ENCODE measurements around the gene CTCF. TPM values are rescaled to one million over a fixed set of nuclear protein-coding genes. Genes with fewer than 3 reads are reported as not detected.

CTCF gene
- total RNA-seq, 2 experiments from 2014 or later, result 43.8 to 46.4 TPM

DNA sequence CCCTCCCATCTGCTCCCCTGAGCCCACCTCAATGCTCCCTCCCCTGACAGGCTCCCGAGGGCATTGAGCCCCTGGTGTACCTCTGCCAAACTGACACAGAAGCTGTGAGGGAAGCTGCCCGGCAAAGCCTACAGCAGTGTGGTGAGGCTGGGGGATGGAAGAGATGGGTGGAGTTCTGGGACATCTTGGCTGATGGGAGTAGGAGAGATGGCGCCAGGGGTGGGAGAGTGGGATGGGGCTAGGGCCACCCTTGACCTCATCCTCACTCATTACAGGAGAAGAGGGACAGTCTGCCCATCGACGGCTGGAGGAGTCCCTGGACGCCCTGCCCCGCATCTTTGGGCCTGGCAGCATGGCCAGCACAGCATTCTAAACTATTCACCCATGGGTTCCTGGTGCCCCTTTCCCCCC is 16.2 kb upstream of the CTCF start:
- peaks cover 53% of the 10 kb centered on the region for H3K4me1 ChIP-seq (ENCODE audit: insufficient read depth, low read length)
- H3K27ac ChIP-seq (ENCODE audit: low read depth in 1 of 2, low read length in 2 of 2), result peak overlapping the region; percentile 62 to 76
- no peaks in the 10 kb centered on the region for H3K27me3 Mint-ChIP-seq

DNA sequence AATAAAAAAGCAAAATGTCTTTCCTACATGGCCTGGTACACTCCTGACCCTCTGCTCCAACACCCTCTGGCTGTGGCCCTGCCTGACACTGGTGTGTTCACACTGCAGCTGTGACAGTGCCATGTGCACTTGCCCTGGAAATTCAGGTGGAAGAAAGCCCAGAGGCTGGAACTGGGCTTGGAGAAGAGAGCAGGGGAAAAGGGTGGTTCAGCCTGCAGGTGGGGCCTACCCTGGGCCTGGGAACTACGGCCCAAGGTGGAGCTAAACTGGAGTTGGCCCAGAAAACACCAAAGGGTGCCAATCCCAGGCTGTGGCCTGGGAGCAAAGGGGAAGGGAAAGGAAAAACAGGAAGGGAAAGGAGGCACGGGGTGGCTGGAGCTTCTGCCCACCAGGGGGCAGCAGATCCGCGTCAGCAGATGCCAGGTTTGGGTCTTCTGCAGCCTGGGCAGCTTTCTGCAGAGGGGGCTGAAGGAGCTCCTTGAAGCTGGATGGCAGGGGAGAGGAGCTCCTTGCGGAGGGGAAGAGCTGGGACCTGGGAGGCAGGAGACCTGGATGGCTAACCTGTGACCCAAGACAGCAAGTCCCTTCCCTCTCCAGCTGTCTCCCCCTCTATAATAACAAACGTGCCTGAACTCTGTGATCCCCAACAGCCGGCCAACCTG is 15.4 kb upstream of the CTCF start:
- DNase-seq (peak; percentile 61 to 88 (median 72)), ATAC-seq (ENCODE audit: poor library complexity) (peak; percentile 22)
- TF ChIP-seq, protein P1, sequence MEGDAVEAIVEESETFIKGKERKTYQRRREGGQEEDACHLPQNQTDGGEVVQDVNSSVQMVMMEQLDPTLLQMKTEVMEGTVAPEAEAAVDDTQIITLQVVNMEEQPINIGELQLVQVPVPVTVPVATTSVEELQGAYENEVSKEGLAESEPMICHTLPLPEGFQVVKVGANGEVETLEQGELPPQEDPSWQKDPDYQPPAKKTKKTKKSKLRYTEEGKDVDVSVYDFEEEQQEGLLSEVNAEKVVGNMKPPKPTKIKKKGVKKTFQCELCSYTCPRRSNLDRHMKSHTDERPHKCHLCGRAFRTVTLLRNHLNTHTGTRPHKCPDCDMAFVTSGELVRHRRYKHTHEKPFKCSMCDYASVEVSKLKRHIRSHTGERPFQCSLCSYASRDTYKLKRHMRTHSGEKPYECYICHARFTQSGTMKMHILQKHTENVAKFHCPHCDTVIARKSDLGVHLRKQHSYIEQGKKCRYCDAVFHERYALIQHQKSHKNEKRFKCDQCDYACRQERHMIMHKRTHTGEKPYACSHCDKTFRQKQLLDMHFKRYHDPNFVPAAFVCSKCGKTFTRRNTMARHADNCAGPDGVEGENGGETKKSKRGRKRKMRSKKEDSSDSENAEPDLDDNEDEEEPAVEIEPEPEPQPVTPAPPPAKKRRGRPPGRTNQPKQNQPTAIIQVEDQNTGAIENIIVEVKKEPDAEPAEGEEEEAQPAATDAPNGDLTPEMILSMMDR (IDR thresholded peaks at IDR 0.05), result peak; percentile 99
- H3K27ac Mint-ChIP-seq, result peak overlapping the region; percentile 92
- Histone ChIP-seq H3K27ac (ENCODE audit: low read depth in 1 of 2, low read length in 2 of 2) (peak overlapping the region; percentile 72 to 76), H3K4me3 (ENCODE audit: low read length) (peak overlapping the region; percentile 44), H3K27me3 (ENCODE audit: control insufficient read depth in 1 of 2, insufficient read depth in 2 of 2, low read length in 2 of 2) (no peaks in the 10 kb centered on the region), H3K36me3 (ENCODE audit: insufficient read depth, low read length) (peaks cover 25% of the 10 kb centered on the region), H3K9me3 (ENCODE audit: control insufficient read depth in 1 of 2, insufficient read depth in 1 of 2, low read length in 2 of 2) (no peaks in the 10 kb centered on the region), H3K4me1 (ENCODE audit: insufficient read depth, low read length) (peaks cover 51% of the 10 kb centered on the region)
- no peaks in the 10 kb centered on the region for H3K27me3 Mint-ChIP-seq
- intact Hi-C loops (cut with DNase I, micrococcal nuclease), result loop anchor here (1.0 to 2.0 kb wide), 5 partner anchors 15 to 122 kb away; partner anchors contain the start of gene CTCF (in 2 of the 2)
- ChIA-PET CTCF (interaction anchor here (0.6 to 9.6 kb wide), 29 partner anchors 9 to 270 kb away, joined by 3 to 119 read pairs (median 4); partner anchors contain the start of genes ATP6V0D1, CARMIL2 and CTCF), POLR2A (interaction anchor here (0.6 to 6.9 kb wide), 19 partner anchors 10 to 389 kb away, joined by 3 to 358 read pairs (median 6); partner anchors contain the start of genes ACD, ATP6V0D1, C16orf86 and CARMIL2)
- peaks cover 27% of the 10 kb centered on the region for H3K36me3 Mint-ChIP-seq (ENCODE audit: low read depth)
- peaks cover 50% of the 10 kb centered on the region for H3K4me1 Mint-ChIP-seq (ENCODE audit: low read depth)
- peak overlapping the region; percentile 72 for H3K4me3 Mint-ChIP-seq
- no peaks in the 10 kb centered on the region for H3K9me3 Mint-ChIP-seq

More for the DNA sequence above, 16.2 kb upstream of the CTCF start:
- no peak for ATAC-seq (ENCODE audit: poor library complexity)
- H3K36me3 ChIP-seq (ENCODE audit: insufficient read depth, low read length), result peaks cover 33% of the 10 kb centered on the region
- POLR2A ChIA-PET, result interaction anchor here (2.2 to 6.9 kb wide), 4 partner anchors 9 to 390 kb away, joined by 6 to 358 read pairs (median 60); partner anchors contain the start of genes CARMIL2, CTCF and PSMB10
- peak in 1 of 14 experiments; percentile 17 for DNase-seq
- peak overlapping the region; percentile 92 for H3K27ac Mint-ChIP-seq
- intact Hi-C loops (cut with DNase I, micrococcal nuclease), result loop anchor here in 1 of 2 experiments (2.0 kb wide), 1 partner anchor 123 kb away; no protein-coding TSS in a partner anchor
- TF ChIP-seq, protein P1 (IDR thresholded peaks at IDR 0.05), result no peak
- no peaks in the 10 kb centered on the region for H3K27me3 ChIP-seq (ENCODE audit: control insufficient read depth in 1 of 2, insufficient read depth in 2 of 2, low read length in 2 of 2)
- no peak overlapping the region for H3K4me3 ChIP-seq (ENCODE audit: low read length)
- peaks cover 25% of the 10 kb centered on the region for H3K36me3 Mint-ChIP-seq (ENCODE audit: low read depth)
- no peaks in the 10 kb centered on the region for H3K9me3 ChIP-seq (ENCODE audit: control insufficient read depth in 1 of 2, insufficient read depth in 1 of 2, low read length in 2 of 2)
- H3K4me3 Mint-ChIP-seq, result no peak overlapping the region
- peaks cover 47% of the 10 kb centered on the region for H3K4me1 Mint-ChIP-seq (ENCODE audit: low read depth)
- H3K9me3 Mint-ChIP-seq, result no peaks in the 10 kb centered on the region
- CTCF ChIA-PET, result interaction anchor here (1.1 to 9.6 kb wide), 7 partner anchors 10 to 126 kb away, joined by 4 to 101 read pairs (median 27); partner anchors contain the start of gene CARMIL2

DNA sequence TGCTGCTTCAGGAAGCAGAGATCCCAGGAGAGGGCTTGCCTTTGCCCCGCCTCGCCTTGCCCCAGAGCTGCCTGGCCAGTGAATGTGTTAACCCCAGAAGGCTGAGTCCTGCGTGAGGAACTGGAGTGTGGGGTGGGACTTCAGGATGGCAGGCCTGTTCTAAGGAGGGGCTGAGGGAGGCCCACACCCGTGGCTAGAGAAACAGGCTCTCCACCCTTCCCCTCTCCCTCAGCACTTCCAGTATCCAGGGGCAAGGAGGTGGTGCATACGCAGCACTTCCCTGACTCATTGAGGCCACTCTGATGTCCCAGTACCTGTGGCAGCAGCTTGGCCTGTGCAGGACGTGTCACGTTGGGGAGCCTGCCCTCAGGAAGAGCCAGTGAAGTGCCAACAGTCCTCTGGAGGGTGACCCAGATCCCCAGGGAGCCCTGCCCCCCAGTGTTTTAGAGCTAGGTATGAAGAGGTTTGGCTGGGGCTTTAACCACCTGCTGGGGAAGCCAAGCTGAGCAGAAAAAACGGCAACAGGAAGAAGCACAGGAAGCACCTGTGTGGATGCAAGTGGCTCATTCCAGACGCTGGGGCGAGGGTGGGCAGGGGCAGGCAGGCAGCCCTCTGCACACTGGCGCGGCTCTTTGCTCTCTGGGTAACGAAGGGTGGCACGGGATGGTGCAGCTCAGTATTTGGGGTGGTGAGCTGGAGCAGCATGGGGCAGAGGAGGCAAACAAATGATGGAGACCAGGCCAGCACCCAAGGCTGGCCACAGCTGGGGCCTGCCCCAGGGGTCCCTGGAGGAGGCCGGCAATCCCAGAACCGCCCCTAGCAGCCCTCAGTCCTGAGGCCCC is 14.7 kb upstream of the CTCF start:
- H3K36me3 ChIP-seq (ENCODE audit: insufficient read depth, low read length), result peaks cover 21% of the 10 kb centered on the region
- Mint-ChIP-seq H3K4me3 (peak overlapping the region; percentile 75), H3K4me1 (ENCODE audit: low read depth) (peaks cover 50% of the 10 kb centered on the region), H3K9me3 (no peaks in the 10 kb centered on the region), H3K27ac (peak overlapping the region; percentile 92), H3K36me3 (ENCODE audit: low read depth) (peaks cover 23% of the 10 kb centered on the region), H3K27me3 (no peaks in the 10 kb centered on the region)
- peak; percentile 80 for ATAC-seq (ENCODE audit: poor library complexity)
- H3K9me3 ChIP-seq (ENCODE audit: control insufficient read depth in 1 of 2, insufficient read depth in 1 of 2, low read length in 2 of 2), result no peaks in the 10 kb centered on the region
- H3K4me3 ChIP-seq (ENCODE audit: low read length), result peak overlapping the region; percentile 44
- CTCF ChIA-PET, result interaction anchor here (0.6 to 9.6 kb wide), 28 partner anchors 8 to 269 kb away, joined by 3 to 119 read pairs (median 4); partner anchors contain the start of genes ATP6V0D1, CARMIL2 and CTCF
- intact Hi-C loops (cut with DNase I, micrococcal nuclease), result loop anchor here (1.0 to 2.0 kb wide), 5 partner anchors 15 to 121 kb away; partner anchors contain the start of gene CTCF (in 2 of the 2)
- peaks cover 49% of the 10 kb centered on the region for H3K4me1 ChIP-seq (ENCODE audit: insufficient read depth, low read length)
- POLR2A ChIA-PET, result interaction anchor here (0.6 to 6.9 kb wide), 19 partner anchors 11 to 389 kb away, joined by 3 to 358 read pairs (median 6); partner anchors contain the start of genes ACD, ATP6V0D1, C16orf86 and CARMIL2
- peak overlapping the region; percentile 72 to 76 for H3K27ac ChIP-seq (ENCODE audit: low read depth in 1 of 2, low read length in 2 of 2)
- H3K27me3 ChIP-seq (ENCODE audit: control insufficient read depth in 1 of 2, insufficient read depth in 2 of 2, low read length in 2 of 2), result no peaks in the 10 kb centered on the region
- TF ChIP-seq, protein P1 (IDR thresholded peaks at IDR 0.05), result no peak
- DNase-seq, result peak in 12 of 14 experiments; percentile 45 to 80 (median 70)

All from CD4-positive, alpha-beta T cell (primary cell).